ENCODE measurements around the gene BICRAL. TPM values are rescaled to one million over a fixed set of nuclear protein-coding genes. Genes with fewer than 3 reads are reported as not detected.

BICRAL gene
- total and polyA plus RNA-seq, 2 experiments from 2014 or later: 2.5 to 5.4 TPM

DNA sequence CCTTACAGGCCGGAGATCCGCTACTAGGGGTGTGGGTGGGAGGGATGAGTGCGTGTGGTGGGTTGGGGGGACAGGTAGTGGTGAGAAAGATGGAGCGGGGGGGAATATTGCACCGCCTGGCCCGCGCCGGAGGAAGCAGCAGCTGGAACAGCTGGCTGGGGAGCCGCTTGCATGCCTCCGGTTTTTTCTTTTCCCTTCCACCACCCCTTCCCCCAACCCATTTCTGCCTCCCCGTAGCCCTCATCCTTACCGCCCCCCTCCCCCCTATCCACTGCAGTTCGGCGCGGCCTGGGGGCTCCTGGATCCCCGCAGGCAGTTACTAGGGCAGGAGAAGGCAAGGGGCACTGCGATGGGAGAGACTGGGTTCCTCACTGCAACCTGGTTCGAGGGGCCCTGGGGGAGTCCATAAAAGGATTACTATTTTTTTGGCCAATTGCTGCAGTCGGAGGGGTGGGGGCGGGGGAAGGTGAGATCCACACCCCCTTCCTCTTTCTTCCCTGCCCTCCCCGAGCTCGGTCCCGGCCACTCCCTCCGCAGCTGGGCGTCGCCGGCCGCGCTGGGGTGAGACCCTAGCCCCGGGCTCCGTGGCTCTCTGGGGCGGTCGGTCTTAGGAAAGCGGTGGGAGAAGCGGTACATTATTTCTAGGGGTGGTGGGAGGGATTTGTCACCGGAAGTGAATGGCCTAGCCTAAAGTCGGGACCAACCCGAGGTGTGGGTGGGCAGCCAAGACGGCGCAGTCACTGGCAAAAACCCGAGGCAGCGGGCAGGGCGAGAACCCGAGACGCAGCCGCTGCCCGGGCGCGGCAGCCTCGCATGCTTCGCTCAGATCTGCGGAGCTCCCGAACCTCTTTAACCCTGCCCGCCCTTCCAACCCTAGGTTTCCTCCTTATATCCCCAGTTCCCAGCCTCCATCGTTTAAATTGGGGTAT lies 35.1 kb upstream of the BICRAL start:
- no peaks in the 10 kb centered on the region for H3K36me3 ChIP-seq (ENCODE audit: low read depth)
- no peaks in the 10 kb centered on the region for H3K27me3 ChIP-seq (replicated peaks; ENCODE audit: insufficient read depth)
- peaks cover 30% of the 10 kb centered on the region for H3K79me2 ChIP-seq (ENCODE audit: insufficient read depth)
- H2AFZ ChIP-seq: peak overlapping the region; percentile 90
- no peaks in the 10 kb centered on the region for H3K9me2 ChIP-seq (ENCODE audit: insufficient read depth)
- DNase-seq: peak; percentile 89
- WGBS, 2 experiments (ENCODE audit: low coverage in 1 of 2, low lambda C conversion rate in 2 of 2, missing lambda C conversion rate in 2 of 2): 1% methylated on average over 35 to 55 of the region's 55 CpGs
- in situ Hi-C loops (cut with MboI): no loop called here
- peak overlapping the region; percentile 99 for H3K4me2 ChIP-seq (ENCODE audit: unreplicated experiment)
- H4K20me1 ChIP-seq (ENCODE audit: insufficient read depth): no peaks in the 10 kb centered on the region
- H3K4me1 ChIP-seq (ENCODE audit: insufficient read depth): peaks cover 16% of the 10 kb centered on the region
- H3F3A ChIP-seq (ENCODE audit: insufficient read depth): peaks cover 30% of the 10 kb centered on the region
- H3K9ac ChIP-seq: peak overlapping the region; percentile 98
- TF ChIP-seq EZH2phosphoT487 (IDR thresholded peaks at IDR 0.05; ENCODE audit: insufficient read depth, low read depth): no peak
- no peak for TF ChIP-seq EZH2 (IDR thresholded peaks at IDR 0.05; ENCODE audit: insufficient read depth, poor library complexity, severe bottlenecking)
- H3K9me3 ChIP-seq (ENCODE audit: low read depth): no peaks in the 10 kb centered on the region
- peak overlapping the region; percentile 96 for H3K27ac ChIP-seq
- H3K4me3 ChIP-seq: peak overlapping the region; percentile 85

- WGBS, 2 experiments (ENCODE audit: low coverage in 1 of 2, low lambda C conversion rate in 2 of 2, missing lambda C conversion rate in 2 of 2): 58 to 63% methylated on average over 8 of the region's 8 CpGs
- H2AFZ ChIP-seq: peak overlapping the region; percentile 90
- peak overlapping the region; percentile 98 for H3K9ac ChIP-seq
Observed at GRCh38 chr6:42748203-42748898, 33.5 kb upstream of the BICRAL start.

DNA sequence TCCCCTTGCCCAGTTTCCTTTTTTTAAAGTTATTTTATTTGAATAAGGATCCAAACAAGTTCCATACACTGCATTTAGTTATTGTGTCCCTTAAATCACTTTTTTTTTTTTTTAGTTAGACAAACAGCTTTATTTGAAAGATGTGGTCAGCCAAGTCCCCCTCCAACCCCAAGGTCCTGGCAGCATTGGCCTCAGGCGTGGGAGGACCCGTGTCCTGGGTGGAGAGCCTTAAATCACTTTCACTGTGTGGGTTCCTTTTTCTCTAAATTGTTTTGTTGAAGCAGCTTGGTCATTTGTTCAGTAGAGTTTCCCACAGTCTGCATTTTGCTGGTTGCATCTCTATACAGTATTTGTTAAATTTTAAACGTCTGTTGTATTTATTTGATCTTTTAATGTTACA lies 30.8 kb upstream of the BICRAL start:
- no peak overlapping the region for H3K27ac ChIP-seq
- in situ Hi-C loops (cut with MboI): no loop called here
- no peak for TF ChIP-seq EZH2 (IDR thresholded peaks at IDR 0.05; ENCODE audit: insufficient read depth, poor library complexity, severe bottlenecking)
- no peak for TF ChIP-seq EZH2phosphoT487 (IDR thresholded peaks at IDR 0.05; ENCODE audit: insufficient read depth, low read depth)
- H3K27me3 ChIP-seq (replicated peaks; ENCODE audit: insufficient read depth): no peaks in the 10 kb centered on the region
- H3F3A ChIP-seq (ENCODE audit: insufficient read depth): peaks cover 19% of the 10 kb centered on the region
- WGBS, 2 experiments (ENCODE audit: low coverage in 1 of 2, low lambda C conversion rate in 2 of 2, missing lambda C conversion rate in 2 of 2): 66 to 73% methylated on average over 3 of the region's 3 CpGs
- no peaks in the 10 kb centered on the region for H3K36me3 ChIP-seq (ENCODE audit: low read depth)
- no peaks in the 10 kb centered on the region; the same call in 1 of the 2 replicates for H3K79me2 ChIP-seq (ENCODE audit: insufficient read depth)
- no peak overlapping the region for H2AFZ ChIP-seq
- no peak overlapping the region for H3K4me2 ChIP-seq (ENCODE audit: unreplicated experiment)
- no peak for DNase-seq
- H4K20me1 ChIP-seq (ENCODE audit: insufficient read depth): no peaks in the 10 kb centered on the region
- H3K4me3 ChIP-seq: no peak overlapping the region
- H3K9ac ChIP-seq: no peak overlapping the region
- no peaks in the 10 kb centered on the region for H3K9me3 ChIP-seq (ENCODE audit: low read depth)
- H3K9me2 ChIP-seq (ENCODE audit: insufficient read depth): no peaks in the 10 kb centered on the region
- H3K4me1 ChIP-seq (ENCODE audit: insufficient read depth): peaks cover 6% of the 10 kb centered on the region; the same call in 1 of the 2 replicates

More at GRCh38 chr6:42748203-42748898, 33.5 kb upstream of the BICRAL start:
- Histone ChIP-seq H3K27me3 (replicated peaks; ENCODE audit: insufficient read depth) (no peaks in the 10 kb centered on the region), H4K20me1 (ENCODE audit: insufficient read depth) (no peaks in the 10 kb centered on the region), H3K79me2 (ENCODE audit: insufficient read depth) (peaks cover 25% of the 10 kb centered on the region), H3F3A (ENCODE audit: insufficient read depth) (peaks cover 25% of the 10 kb centered on the region), H3K4me2 (ENCODE audit: unreplicated experiment) (peak overlapping the region; percentile 99), H3K4me1 (ENCODE audit: insufficient read depth) (peaks cover 11% of the 10 kb centered on the region), H3K27ac (peak overlapping the region; percentile 96), H3K4me3 (peak overlapping the region; percentile 85), H3K9me3 (ENCODE audit: low read depth) (no peaks in the 10 kb centered on the region), H3K36me3 (ENCODE audit: low read depth) (no peaks in the 10 kb centered on the region), H3K9me2 (ENCODE audit: insufficient read depth) (no peaks in the 10 kb centered on the region)
- TF ChIP-seq EZH2 (IDR thresholded peaks at IDR 0.05; ENCODE audit: insufficient read depth, poor library complexity, severe bottlenecking) (no peak), EZH2phosphoT487 (IDR thresholded peaks at IDR 0.05; ENCODE audit: insufficient read depth, low read depth) (no peak)
- in situ Hi-C loops (cut with MboI): no loop called here
- peak; percentile 15 for DNase-seq

DNA sequence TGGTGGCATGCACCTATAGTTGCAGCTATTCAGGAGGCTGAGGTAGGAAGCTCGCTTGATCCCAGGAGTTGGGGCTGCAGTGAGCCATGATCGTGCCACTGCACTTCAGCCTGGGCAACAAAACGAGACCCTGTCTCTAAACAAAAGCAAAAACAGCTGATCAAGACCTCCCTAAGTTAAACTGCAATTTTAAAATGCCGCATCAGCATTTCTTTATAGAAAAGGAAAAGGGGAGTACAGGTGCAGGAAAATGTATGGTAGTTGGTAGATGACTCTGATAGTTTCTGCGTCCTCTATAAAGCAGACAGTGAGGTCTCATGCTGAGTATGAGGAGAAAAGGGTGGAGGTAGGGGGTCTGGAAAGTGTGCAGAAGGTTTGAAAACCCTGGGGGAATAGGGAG lies 27.1 kb upstream of the BICRAL start:
- H3K36me3 ChIP-seq (ENCODE audit: low read depth): no peaks in the 10 kb centered on the region
- H3K79me2 ChIP-seq (ENCODE audit: insufficient read depth): no peaks in the 10 kb centered on the region
- in situ Hi-C loops (cut with MboI): no loop called here
- no peak for DNase-seq
- no peaks in the 10 kb centered on the region for H3K9me2 ChIP-seq (ENCODE audit: insufficient read depth)
- H3K9ac ChIP-seq: no peak overlapping the region
- H3K27me3 ChIP-seq (replicated peaks; ENCODE audit: insufficient read depth): no peaks in the 10 kb centered on the region
- no peak overlapping the region for H3K4me2 ChIP-seq (ENCODE audit: unreplicated experiment)
- H3K27ac ChIP-seq: no peak overlapping the region
- no peaks in the 10 kb centered on the region for H3K9me3 ChIP-seq (ENCODE audit: low read depth)
- H3F3A ChIP-seq (ENCODE audit: insufficient read depth): no peaks in the 10 kb centered on the region
- H3K4me3 ChIP-seq: no peak overlapping the region
- WGBS, 2 experiments (ENCODE audit: low coverage in 1 of 2, low lambda C conversion rate in 2 of 2, missing lambda C conversion rate in 2 of 2): 78 to 84% methylated on average over 5 of the region's 5 CpGs
- TF ChIP-seq EZH2 (IDR thresholded peaks at IDR 0.05; ENCODE audit: insufficient read depth, poor library complexity, severe bottlenecking) (no peak), EZH2phosphoT487 (IDR thresholded peaks at IDR 0.05; ENCODE audit: insufficient read depth, low read depth) (no peak)
- no peaks in the 10 kb centered on the region for H4K20me1 ChIP-seq (ENCODE audit: insufficient read depth)
- H3K4me1 ChIP-seq (ENCODE audit: insufficient read depth): no peaks in the 10 kb centered on the region
- no peak overlapping the region for H2AFZ ChIP-seq
